ENCODE data around the gene H2BW2. TPM values are rescaled to one million over a fixed set of nuclear protein-coding genes. Genes with fewer than 3 reads are reported as not detected.
"Not testable (repeated sequence)": the region's sequence is repeated elsewhere in the genome, so short reads cannot be mapped to it uniquely, and the experiment has no call there.

Gene H2BW2
- total and polyA plus RNA-seq, 2 experiments from 2014 or later: not detected

DNA sequence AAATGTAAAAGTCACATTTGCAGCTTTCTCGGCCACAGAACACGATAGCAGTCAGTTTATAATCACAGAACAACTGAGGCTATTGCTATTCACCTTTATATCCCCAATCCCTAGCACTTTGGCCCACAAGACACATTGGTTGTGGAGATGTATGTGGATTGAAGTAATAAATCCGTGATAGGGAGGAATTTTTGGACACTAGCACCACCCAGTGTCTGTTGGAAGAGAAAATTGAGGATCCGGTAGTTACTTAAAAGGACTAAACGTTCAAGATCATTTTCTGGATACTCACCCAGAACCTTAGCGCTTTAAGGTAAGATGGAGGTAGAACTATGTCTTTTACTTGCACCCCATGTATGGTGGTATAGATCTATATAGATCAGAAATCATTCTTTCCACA is 38.1 kb downstream of the H2BW2 start:
- H3K79me2 ChIP-seq; H3K4me2 ChIP-seq; H4K20me1 ChIP-seq (ENCODE audit: insufficient read depth, poor library complexity, severe bottlenecking); H2AFZ ChIP-seq; H3K4me3 ChIP-seq; H3K27me3 ChIP-seq; DNase-seq (ENCODE audit: low spot score); H3K9me3 ChIP-seq (ENCODE audit: low read depth); H3K4me1 ChIP-seq (ENCODE audit: insufficient read depth); H3K9me2 ChIP-seq (replicated peaks; ENCODE audit: insufficient read depth); H3K36me3 ChIP-seq (replicated peaks; ENCODE audit: insufficient read depth, low read depth); H3K27ac ChIP-seq: not testable (repeated sequence)
- no CpG with 5 or more reads among the region's 6 CpGs for WGBS (ENCODE audit: low lambda C conversion rate, missing lambda C conversion rate)

DNA sequence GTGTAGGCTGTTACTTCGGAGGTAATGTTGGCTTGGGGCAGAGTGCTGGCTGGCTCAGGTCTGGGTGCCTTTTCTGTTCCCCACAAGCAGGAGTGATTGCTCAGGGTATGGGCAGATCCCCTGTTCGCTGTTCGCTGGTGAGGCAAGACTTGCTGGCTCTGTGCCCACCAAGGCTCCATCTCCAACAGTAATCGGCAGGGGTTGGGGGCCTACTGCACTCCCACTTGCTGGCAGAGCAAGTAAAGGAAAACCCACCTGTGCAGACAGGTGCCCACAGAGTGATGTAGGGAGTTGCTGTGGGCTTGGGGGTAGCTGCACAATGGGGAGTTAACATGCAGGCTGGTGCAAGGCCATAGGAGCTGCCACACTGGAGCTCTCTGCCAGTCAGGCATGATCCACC is 44.3 kb downstream of the H2BW2 start:
- TF ChIP-seq, protein P1, sequence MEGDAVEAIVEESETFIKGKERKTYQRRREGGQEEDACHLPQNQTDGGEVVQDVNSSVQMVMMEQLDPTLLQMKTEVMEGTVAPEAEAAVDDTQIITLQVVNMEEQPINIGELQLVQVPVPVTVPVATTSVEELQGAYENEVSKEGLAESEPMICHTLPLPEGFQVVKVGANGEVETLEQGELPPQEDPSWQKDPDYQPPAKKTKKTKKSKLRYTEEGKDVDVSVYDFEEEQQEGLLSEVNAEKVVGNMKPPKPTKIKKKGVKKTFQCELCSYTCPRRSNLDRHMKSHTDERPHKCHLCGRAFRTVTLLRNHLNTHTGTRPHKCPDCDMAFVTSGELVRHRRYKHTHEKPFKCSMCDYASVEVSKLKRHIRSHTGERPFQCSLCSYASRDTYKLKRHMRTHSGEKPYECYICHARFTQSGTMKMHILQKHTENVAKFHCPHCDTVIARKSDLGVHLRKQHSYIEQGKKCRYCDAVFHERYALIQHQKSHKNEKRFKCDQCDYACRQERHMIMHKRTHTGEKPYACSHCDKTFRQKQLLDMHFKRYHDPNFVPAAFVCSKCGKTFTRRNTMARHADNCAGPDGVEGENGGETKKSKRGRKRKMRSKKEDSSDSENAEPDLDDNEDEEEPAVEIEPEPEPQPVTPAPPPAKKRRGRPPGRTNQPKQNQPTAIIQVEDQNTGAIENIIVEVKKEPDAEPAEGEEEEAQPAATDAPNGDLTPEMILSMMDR (IDR thresholded peaks at IDR 0.05; ENCODE audit: poor library complexity): no peak
- TF ChIP-seq EZH2 (IDR thresholded peaks at IDR 0.05; ENCODE audit: borderline replicate concordance): no peak
- no peak for TF ChIP-seq EZH2phosphoT487 (IDR thresholded peaks at IDR 0.05; ENCODE audit: low read depth, severe bottlenecking, unreplicated experiment)
- WGBS (ENCODE audit: low lambda C conversion rate, missing lambda C conversion rate): 67% methylated on average over 4 of the region's 4 CpGs

DNA sequence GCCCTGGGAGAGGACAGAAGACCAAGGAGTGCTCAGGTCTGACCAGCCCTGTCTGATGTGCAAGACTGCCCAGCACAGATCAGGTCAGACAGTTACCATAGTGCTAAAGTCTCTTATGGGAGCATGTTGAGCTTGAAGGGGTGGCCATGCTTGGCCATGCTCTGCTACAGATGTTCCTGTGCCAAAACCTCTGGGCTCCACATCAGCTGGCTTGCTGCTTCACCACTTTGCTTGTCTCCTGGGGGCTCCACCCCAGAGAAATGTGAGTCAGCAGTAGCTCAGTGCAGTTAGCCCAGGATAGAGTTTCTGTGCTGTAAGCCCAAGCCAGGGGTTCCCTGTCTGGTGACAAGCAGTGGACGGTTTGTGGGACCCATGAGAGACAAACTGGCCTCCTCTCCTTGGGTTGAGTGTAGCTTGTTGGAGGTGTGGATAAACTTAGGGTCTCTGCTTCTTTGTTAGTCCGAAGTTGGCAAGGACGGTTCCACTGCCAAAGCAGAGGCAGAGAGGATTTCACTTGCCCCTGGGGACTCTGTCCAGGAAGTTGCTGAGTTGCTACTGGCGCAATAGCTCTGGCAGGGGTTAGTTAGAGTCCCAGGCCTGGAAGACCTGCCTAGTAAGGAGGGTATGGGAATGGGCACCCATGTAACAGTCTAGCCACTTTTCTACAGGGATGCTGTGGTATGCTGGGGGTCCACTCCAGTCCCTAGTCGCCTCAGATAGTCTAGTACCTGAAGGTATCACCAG is 45.0 kb downstream of the H2BW2 start:
- H3K27ac ChIP-seq: no peak overlapping the region
- H3K79me2 ChIP-seq: no peaks in the 10 kb centered on the region
- H3K4me2 ChIP-seq: no peak overlapping the region
- H3K9me2 ChIP-seq (replicated peaks; ENCODE audit: insufficient read depth): no peaks in the 10 kb centered on the region
- TF ChIP-seq EZH2phosphoT487 (IDR thresholded peaks at IDR 0.05; ENCODE audit: low read depth, severe bottlenecking, unreplicated experiment): no peak
- TF ChIP-seq EZH2 (IDR thresholded peaks at IDR 0.05; ENCODE audit: borderline replicate concordance): no peak
- TF ChIP-seq, protein P1 (IDR thresholded peaks at IDR 0.05; ENCODE audit: poor library complexity): no peak
- no peaks in the 10 kb centered on the region for H3K36me3 ChIP-seq (replicated peaks; ENCODE audit: insufficient read depth, low read depth)
- WGBS (ENCODE audit: low lambda C conversion rate, missing lambda C conversion rate): 72% methylated on average over 5 of the region's 5 CpGs
- no peak overlapping the region for H2AFZ ChIP-seq
- H3K27me3 ChIP-seq: no peaks in the 10 kb centered on the region
- no peaks in the 10 kb centered on the region for H4K20me1 ChIP-seq (ENCODE audit: insufficient read depth, poor library complexity, severe bottlenecking)
- DNase-seq (ENCODE audit: low spot score): no peak
- H3K9me3 ChIP-seq (ENCODE audit: low read depth): no peaks in the 10 kb centered on the region
- no peak overlapping the region for H3K4me3 ChIP-seq
- H3K4me1 ChIP-seq (ENCODE audit: insufficient read depth): no peaks in the 10 kb centered on the region

More for the DNA sequence above, 44.3 kb downstream of the H2BW2 start:
- Histone ChIP-seq H3K27ac (no peak overlapping the region), H3K27me3 (no peaks in the 10 kb centered on the region), H3K79me2 (no peaks in the 10 kb centered on the region), H3K9me3 (ENCODE audit: low read depth) (no peaks in the 10 kb centered on the region), H3K9me2 (replicated peaks; ENCODE audit: insufficient read depth) (no peaks in the 10 kb centered on the region), H3K36me3 (replicated peaks; ENCODE audit: insufficient read depth, low read depth) (no peaks in the 10 kb centered on the region), H3K4me1 (ENCODE audit: insufficient read depth) (no peaks in the 10 kb centered on the region), H3K4me2 (no peak overlapping the region), H4K20me1 (ENCODE audit: insufficient read depth, poor library complexity, severe bottlenecking) (no peaks in the 10 kb centered on the region), H2AFZ (no peak overlapping the region), H3K4me3 (no peak overlapping the region)
- DNase-seq (ENCODE audit: low spot score): no peak

DNA sequence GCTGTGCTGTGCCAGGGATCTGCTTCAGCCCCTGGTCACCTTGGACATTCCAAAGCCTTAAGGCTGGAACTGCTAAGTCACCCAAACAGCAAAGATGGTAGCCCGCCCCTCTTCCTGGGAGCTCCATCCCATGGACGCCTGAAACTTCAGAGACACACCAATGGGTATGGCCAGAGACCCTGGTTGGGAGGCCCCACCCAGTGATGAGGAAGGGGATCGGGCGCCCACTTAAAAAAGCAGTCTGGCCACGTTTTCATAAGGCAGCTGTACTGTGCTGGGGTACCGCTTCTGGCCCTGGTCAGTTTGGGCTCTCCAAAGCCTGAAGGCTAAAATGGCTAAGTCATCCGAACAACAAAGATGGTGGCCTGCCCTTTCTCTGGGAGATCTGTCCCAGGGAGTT is 45.7 kb downstream of the H2BW2 start:
- no peak overlapping the region for H3K4me3 ChIP-seq
- H2AFZ ChIP-seq: no peak overlapping the region
- no peaks in the 10 kb centered on the region for H3K79me2 ChIP-seq
- 83% methylated on average over 7 of the region's 7 CpGs for WGBS (ENCODE audit: low lambda C conversion rate, missing lambda C conversion rate)
- no peaks in the 10 kb centered on the region for H4K20me1 ChIP-seq (ENCODE audit: insufficient read depth, poor library complexity, severe bottlenecking)
- H3K27me3 ChIP-seq: no peaks in the 10 kb centered on the region
- no peak overlapping the region for H3K4me2 ChIP-seq
- DNase-seq (ENCODE audit: low spot score): no peak
- no peaks in the 10 kb centered on the region for H3K9me3 ChIP-seq (ENCODE audit: low read depth)
- H3K4me1 ChIP-seq (ENCODE audit: insufficient read depth): no peaks in the 10 kb centered on the region
- no peaks in the 10 kb centered on the region for H3K36me3 ChIP-seq (replicated peaks; ENCODE audit: insufficient read depth, low read depth)
- TF ChIP-seq, protein P1 (IDR thresholded peaks at IDR 0.05; ENCODE audit: poor library complexity): no peak
- no peak for TF ChIP-seq EZH2 (IDR thresholded peaks at IDR 0.05; ENCODE audit: borderline replicate concordance)
- no peak for TF ChIP-seq EZH2phosphoT487 (IDR thresholded peaks at IDR 0.05; ENCODE audit: low read depth, severe bottlenecking, unreplicated experiment)
- no peaks in the 10 kb centered on the region for H3K9me2 ChIP-seq (replicated peaks; ENCODE audit: insufficient read depth)
- no peak overlapping the region for H3K27ac ChIP-seq
